Measurements from ENCODE around the gene EHBP1L1.
"Not testable (repeated sequence)": the region's sequence is repeated elsewhere in the genome, so short reads cannot be mapped to it uniquely, and the experiment has no call there.

Gene EHBP1L1

GRCh38 chr11:65562788-65563187 is 13.1 kb upstream of the EHBP1L1 start:
- DNase-seq (ENCODE audit: low read depth in 2 of 2), result no peak
- no peak for TF ChIP-seq CTCF (IDR thresholded peaks at IDR 0.05; ENCODE audit: low read depth, low read length)
- H3K4me3 ChIP-seq (replicated peaks in 1 of 2; ENCODE audit: low read depth in 2 of 2, low read length in 2 of 2), result no peak overlapping the region

DNA sequence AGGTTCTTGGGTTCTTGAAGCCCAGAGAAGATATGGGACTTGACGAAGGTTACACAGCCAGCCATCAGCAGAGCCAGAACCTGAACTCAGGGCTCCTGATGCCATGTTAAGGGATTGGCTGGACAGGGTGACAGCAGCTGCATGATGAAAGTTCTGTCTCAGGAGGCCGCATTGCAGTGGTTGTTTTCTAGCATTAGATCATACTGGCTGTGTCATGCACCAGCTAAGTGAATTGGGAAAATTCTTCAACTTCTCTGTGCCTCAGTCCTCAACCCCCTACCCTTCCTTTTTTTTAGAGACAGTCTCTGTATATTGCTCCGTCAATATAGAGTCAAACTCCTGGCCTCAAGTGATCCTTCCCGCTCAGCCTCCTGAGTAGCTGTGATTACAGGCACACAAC is 12.3 kb upstream of the EHBP1L1 start:
- H3K4me3 ChIP-seq (replicated peaks in 1 of 2; ENCODE audit: low read depth in 2 of 2, low read length in 2 of 2), result no peak overlapping the region
- DNase-seq (ENCODE audit: low read depth in 2 of 2), result peak in 1 of 2 donors; percentile 66

DNA sequence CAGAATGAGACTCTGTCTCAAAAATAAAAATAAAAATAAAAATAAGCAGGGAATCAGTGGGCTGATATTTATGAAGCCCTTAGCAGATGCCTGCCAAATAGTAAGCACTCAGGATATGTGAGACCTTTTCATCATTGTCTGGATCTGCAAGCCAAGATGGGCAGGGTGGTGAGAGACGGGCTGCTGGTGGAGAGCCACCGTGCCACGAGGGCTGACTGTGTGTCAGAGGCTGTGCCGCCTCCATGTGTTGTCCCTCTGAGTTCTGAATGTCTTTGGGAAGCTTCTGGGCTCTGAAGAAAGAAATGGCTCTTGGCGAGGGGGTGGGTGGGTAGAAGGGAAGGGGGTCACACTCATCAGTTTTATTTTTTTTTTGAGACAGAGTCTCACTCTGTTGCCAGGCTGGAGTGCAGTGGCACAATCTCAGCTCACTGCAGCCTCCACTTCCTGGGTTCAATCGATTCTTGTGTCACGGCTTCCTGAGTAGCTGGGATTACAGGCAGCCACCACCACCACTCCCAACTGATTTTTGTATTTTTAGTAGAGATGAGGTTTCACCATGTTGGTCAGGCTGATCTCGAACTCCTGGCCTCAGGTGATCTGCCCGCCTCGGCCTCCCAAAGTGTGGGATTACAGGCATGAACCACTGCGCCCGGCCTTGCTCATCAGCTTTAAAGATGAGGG is 10.8 kb upstream of the EHBP1L1 start:
- DNase-seq (ENCODE audit: low read depth in 2 of 2); H3K4me3 ChIP-seq (replicated peaks in 1 of 2; ENCODE audit: low read depth in 2 of 2, low read length in 2 of 2): not testable (repeated sequence)

More for the DNA sequence above, 12.3 kb upstream of the EHBP1L1 start:
- no peak for TF ChIP-seq CTCF (IDR thresholded peaks at IDR 0.05; ENCODE audit: low read depth, low read length)

- H3K4me3 ChIP-seq (replicated peaks in 1 of 2; ENCODE audit: low read depth in 2 of 2, low read length in 2 of 2), result no peak overlapping the region
- peak; percentile 33 to 68 for DNase-seq (ENCODE audit: low read depth in 2 of 2)
- no peak for TF ChIP-seq CTCF (IDR thresholded peaks at IDR 0.05; ENCODE audit: low read depth, low read length)
Measured at GRCh38 chr11:65565624-65566453, 10.0 kb upstream of the EHBP1L1 start.

GRCh38 chr11:65569164-65569972 is 6.5 kb upstream of the EHBP1L1 start:
- DNase-seq (ENCODE audit: low read depth in 2 of 2), result no peak
- TF ChIP-seq CTCF (IDR thresholded peaks at IDR 0.05; ENCODE audit: low read depth, low read length), result no peak
- H3K4me3 ChIP-seq (replicated peaks in 1 of 2; ENCODE audit: low read depth in 2 of 2, low read length in 2 of 2), result peak overlapping the region; percentile 98 to 99

DNA sequence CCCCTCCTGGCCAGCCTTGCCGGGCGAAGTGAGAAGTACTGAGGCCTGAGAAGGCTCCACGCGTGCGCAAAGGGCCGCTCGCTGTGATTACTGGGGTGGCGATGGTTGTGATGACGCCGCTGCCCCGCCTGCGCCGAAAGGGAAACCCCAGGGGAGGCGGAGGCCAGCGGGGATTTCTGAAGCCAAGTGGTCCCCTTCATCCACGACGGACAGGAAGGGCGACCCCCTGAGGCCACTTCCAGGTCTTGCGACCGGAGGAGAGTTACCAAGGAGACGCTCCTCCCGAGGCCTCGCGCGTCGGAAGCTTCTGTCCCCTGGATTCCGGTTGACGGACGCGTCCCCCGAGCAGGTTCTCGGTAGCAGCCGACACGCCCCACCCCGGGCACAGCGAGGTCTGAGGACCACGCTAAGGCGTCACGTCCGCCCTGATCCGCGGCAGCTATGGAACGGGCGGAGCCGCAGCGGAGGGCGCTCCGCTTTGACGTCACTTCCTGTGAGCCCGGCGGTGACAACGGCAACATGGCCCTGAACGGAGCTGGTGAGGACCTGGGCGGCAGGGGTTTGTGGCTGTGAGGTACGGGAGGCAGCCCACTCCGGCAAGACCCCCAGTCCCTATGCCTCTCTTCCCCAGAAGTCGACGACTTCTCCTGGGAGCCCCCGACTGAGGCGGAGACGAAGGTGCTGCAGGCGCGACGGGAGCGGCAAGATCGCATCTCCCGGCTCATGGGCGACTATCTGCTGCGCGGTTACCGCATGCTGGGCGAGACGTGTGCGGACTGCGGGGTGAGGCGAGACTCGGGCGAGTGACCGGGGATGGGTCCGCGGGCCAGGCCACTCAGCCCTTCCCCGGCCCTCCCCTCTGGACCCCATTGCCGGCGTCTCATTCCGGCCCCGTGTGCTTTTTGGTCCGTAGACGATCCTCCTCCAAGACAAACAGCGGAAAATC is 5.6 kb upstream of the EHBP1L1 start, which contains the start of gene ZNRD2:
ZNRD2 (plus strand) TSS at position 505 of the 946 bp plus-strand sequence; CDS start at position 520, 15 bp downstream.
- peak; percentile 99 for DNase-seq (ENCODE audit: low read depth in 2 of 2)
- TF ChIP-seq CTCF (IDR thresholded peaks at IDR 0.05; ENCODE audit: low read depth, low read length), result peak; percentile 47
- peak within 1 kb of the TSS; percentile 98 to 99 for H3K4me3 ChIP-seq (replicated peaks in 1 of 2; ENCODE audit: low read depth in 2 of 2, low read length in 2 of 2)
